Lung (tissue), 12 donors: ENCODE results near the gene DOCK4. TPM values are rescaled to one million over a fixed set of nuclear protein-coding genes. Genes with fewer than 3 reads are reported as not detected.
A peak's percentile ranks its signal among the peaks of the same experiment; 100 is the strongest.

Source experiments
- ATAC-seq: fragments of 200-7000 bp; cut with Tn5 transposase; one replicate; pipeline ENCODE4 v1.9.1; 2020; ENCODE audit warnings: moderate number of reproducible peaks; ENCODE audit not compliant: insufficient read depth, low FRiP score
- DNase-seq, 3 donors: peaks; one replicate each; pipeline ENCODE4 v3.0.0-alpha.2; 2013 to 2017
- H3K27ac ChIP-seq, 2 donors: one replicate each; pipeline ENCODE4 v1.5.1; 2013; ENCODE audit warnings: mild to moderate bottlenecking in 2 of 2, moderate library complexity in 2 of 2, control low read depth in 1 of 2, inconsistent platforms in 1 of 2, low read depth in 1 of 2, low read length in 1 of 2
- H3K27me3 ChIP-seq, 3 donors: one replicate each; pipeline ENCODE4 v1.5.1; 2013; ENCODE audit warnings: low read length in 2 of 3; ENCODE audit not compliant: control insufficient read depth in 3 of 3, insufficient read depth in 3 of 3
- H3K36me3 ChIP-seq, 4 donors: one replicate each; pipeline ENCODE4 v1.5.1; 2013; ENCODE audit warnings: low read length in 4 of 4, mild to moderate bottlenecking in 1 of 4, moderate library complexity in 1 of 4; ENCODE audit not compliant: control insufficient read depth in 4 of 4, insufficient read depth in 4 of 4
- H3K4me1 ChIP-seq, 5 donors: one replicate each; pipeline ENCODE4 v1.5.1; 2013; ENCODE audit warnings: low read length in 5 of 5, mild to moderate bottlenecking in 2 of 5, moderate library complexity in 1 of 5; ENCODE audit not compliant: control insufficient read depth in 5 of 5, insufficient read depth in 5 of 5
- H3K4me3 ChIP-seq: one replicate; pipeline ENCODE4 v1.5.1; 2013; ENCODE audit warnings: mild to moderate bottlenecking, control low read depth, moderate library complexity
- H3K9ac ChIP-seq, 2 donors: one replicate each; pipeline ENCODE4 v1.5.1; 2013; ENCODE audit warnings: low read length in 2 of 2, control low read depth in 1 of 2; ENCODE audit not compliant: insufficient read depth in 1 of 2
- H3K9me3 ChIP-seq, 4 donors: one replicate each; pipeline ENCODE4 v1.5.1; 2013; ENCODE audit warnings: low read length in 3 of 4, mild to moderate bottlenecking in 1 of 4, moderate library complexity in 1 of 4; ENCODE audit not compliant: control insufficient read depth in 4 of 4, insufficient read depth in 3 of 4
- CTCF ChIP-seq: IDR thresholded peaks from 2 replicates; pipeline ENCODE4 v1.5.1; 2012; ENCODE audit warnings: mild to moderate bottlenecking; ENCODE audit errors: control extremely low read depth, extremely low read depth
- WGBS, 2 donors: extraction: QIAGEN DNeasy Blood & Tissue Kit; methylation state at CpG; one replicate each; pipeline ENCODE4 v1.1.7; 2013; 5-methylcytosine and 5-hydroxymethylcytosine counted together
- polyA plus RNA-seq, 2 donors: library from polyadenylated mRNA; stranded (reverse); fragments of 200-250 nt; gene quantifications; one replicate each; pipeline ENCODE4 v1.2.1, GENCODE V29; 2013
- total RNA-seq, 2 donors: library from RNA; depleted of rRNA in 1 of 2; stranded (reverse); fragments of >200 nt in 1 of 2; gene quantifications; one replicate each; pipeline ENCODE4 v1.2.1, GENCODE V29; 2014 to 2021
- donor health status: control.
- donor health status: control.
- donor health status: Bipolar disorder and iron deficiency.
- donor health status: healthy.
- donor health status: DM: yes; HTN: yes; CAD: no.

The DOCK4 gene
- total and polyA plus RNA-seq, 4 donors = 18.7 to 163 (median 40.3) TPM

- 79 to 88% methylated on average over 6 of the region's 6 CpGs for WGBS, 2 donors
- ATAC-seq (no peak), DNase-seq (no peak)
- H3K9me3 ChIP-seq = no peaks in the 10 kb centered on the region
- peaks cover 3 to 14% (median 11%) of the 10 kb centered on the region in 5 donors for H3K4me1 ChIP-seq
- no peaks in the 10 kb centered on the region for H3K27me3 ChIP-seq
- H3K27ac ChIP-seq = no peak overlapping the region
- H3K9ac ChIP-seq = no peak overlapping the region
- TF ChIP-seq CTCF = no peak
- no peak overlapping the region for H3K4me3 ChIP-seq
- H3K36me3 ChIP-seq = no peaks in the 10 kb centered on the region
Measured at GRCh38 chr7:112023786-112024185, 182.4 kb downstream of the DOCK4 start.

GRCh38 chr7:112023282-112023681 lies 182.9 kb downstream of the DOCK4 start:
- no peak for ATAC-seq
- Histone ChIP-seq H3K9ac (no peak overlapping the region), H3K4me3 (no peak overlapping the region), H3K4me1 (peaks cover 3 to 14% (median 11%) of the 10 kb centered on the region in 5 donors), H3K9me3 (no peaks in the 10 kb centered on the region), H3K27ac (peak overlapping the region in 1 of 2 donors; percentile 31), H3K27me3 (no peaks in the 10 kb centered on the region), H3K36me3 (no peaks in the 10 kb centered on the region)
- 48 to 71% methylated on average over 2 of the region's 2 CpGs for WGBS, 2 donors
- no peak for DNase-seq
- no peak for TF ChIP-seq CTCF

DNA sequence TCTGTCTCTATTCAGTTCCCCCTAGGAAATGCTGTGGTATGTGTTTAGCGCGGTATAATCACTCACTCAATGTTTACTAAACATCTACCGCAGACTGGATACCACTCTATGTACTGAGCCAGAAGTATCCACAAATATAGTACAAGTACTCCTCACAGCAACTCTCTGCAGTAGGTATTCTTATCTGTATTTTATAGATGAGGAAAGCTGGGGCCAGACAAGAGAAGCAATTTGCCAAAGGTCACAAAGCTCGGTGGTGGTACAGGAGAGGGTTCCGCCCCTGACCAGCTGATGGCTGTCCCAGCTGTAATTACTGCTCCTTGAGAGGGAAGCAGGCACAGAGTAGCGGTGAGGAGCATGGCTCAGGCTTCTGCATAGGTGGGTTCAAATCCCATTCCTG lies 184.1 kb downstream of the DOCK4 start:
- Histone ChIP-seq H3K27ac (peak overlapping the region in 1 of 2 donors; percentile 0), H3K9me3 (no peaks in the 10 kb centered on the region), H3K4me3 (no peak overlapping the region), H3K9ac (no peak overlapping the region), H3K27me3 (no peaks in the 10 kb centered on the region), H3K36me3 (no peaks in the 10 kb centered on the region), H3K4me1 (peaks cover 3 to 20% (median 14%) of the 10 kb centered on the region in 5 donors)
- no peak for ATAC-seq
- DNase-seq = peak in 2 of 3 donors; percentile 39 to 50
- no peak for TF ChIP-seq CTCF
- WGBS, 2 donors = 63 to 78% methylated on average over 6 of the region's 6 CpGs
